ENCODE data around the gene TCF12.
A peak's percentile ranks its signal among the peaks of the same experiment; 100 is the strongest.

The TCF12 gene
- 91.8 to 105 (median 98.4) reads per million in 3 donors for total RNA-seq

DNA sequence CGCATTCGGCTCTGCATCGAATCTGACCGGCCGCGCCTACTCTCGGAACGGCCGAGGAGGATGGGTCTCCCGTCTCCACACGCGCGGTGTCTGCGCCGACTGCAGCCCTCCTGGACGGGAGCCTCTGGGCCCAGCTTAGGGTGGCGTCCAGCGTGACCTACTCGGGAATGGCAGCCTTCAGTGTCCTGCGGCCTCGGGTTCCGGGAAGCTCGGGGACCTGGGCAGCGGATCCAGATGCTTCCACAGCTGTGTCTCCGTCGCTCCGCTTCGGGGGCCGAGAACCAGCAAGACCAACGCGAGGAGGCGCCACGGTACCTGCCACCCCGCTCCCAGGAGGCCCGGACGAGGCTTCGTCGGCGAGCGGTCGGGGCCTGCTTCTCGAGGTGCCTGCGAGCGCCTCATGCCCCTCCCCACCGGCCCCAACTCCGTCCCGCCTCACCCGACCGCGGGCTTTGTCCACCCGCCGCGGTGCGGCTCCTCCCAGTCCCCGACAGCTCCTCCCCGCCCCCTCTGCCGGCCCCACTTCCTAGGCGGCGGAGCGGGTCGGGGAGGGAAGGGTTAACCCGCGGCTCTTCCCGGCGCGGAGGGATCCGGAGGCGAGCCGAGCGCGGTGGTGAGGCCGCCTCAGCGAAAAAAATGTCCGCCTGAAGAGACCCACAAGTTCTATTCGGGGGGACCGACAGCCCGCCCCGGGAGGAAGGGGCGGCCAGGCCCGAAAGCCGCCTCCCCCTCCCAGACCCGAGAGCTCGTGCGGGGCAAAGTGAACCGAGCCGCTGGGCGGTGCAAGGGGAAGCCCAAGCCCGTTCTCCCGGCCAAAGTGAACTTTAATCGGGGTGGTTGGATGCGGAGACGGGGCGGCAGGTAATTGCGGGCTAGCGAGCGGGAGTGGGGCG is at the start of gene TCF12:
Gene TCF12, plus strand, starts transcription at position 599 of the 893 bp plus-strand sequence. CDS start 1,270 bp downstream, outside the sequence.
- H3K9me3 ChIP-seq (ENCODE audit: control insufficient read depth, low read length): no peaks in the 10 kb centered on the region
- no peaks in the 10 kb centered on the region for H3K27me3 ChIP-seq (replicated peaks; ENCODE audit: control insufficient read depth, insufficient read depth, low read length, poor library complexity, severe bottlenecking)
- H3K27ac ChIP-seq (ENCODE audit: insufficient read depth, low read length, poor library complexity, severe bottlenecking): peak within 1 kb of the TSS; percentile 84
- H3K4me1 ChIP-seq (ENCODE audit: control insufficient read depth, insufficient read depth, low read length, poor library complexity, severe bottlenecking): peaks cover 13% of the 10 kb centered on the region
- peak; percentile 80 to 85 (median 80) for DNase-seq
- H3K4me3 ChIP-seq (ENCODE audit: insufficient read depth, low read depth, low read length, poor library complexity, severe bottlenecking): peak within 1 kb of the TSS; percentile 88
- H3K36me3 ChIP-seq (ENCODE audit: control insufficient read depth, insufficient read depth, low read length): peaks cover 7% of the 10 kb centered on the region

- Histone ChIP-seq H3K27me3 (replicated peaks; ENCODE audit: control insufficient read depth, insufficient read depth, low read length, poor library complexity, severe bottlenecking) (no peaks in the 10 kb centered on the region), H3K4me3 (ENCODE audit: insufficient read depth, low read depth, low read length, poor library complexity, severe bottlenecking) (no peak overlapping the region), H3K27ac (ENCODE audit: insufficient read depth, low read length, poor library complexity, severe bottlenecking) (no peak overlapping the region), H3K9me3 (ENCODE audit: control insufficient read depth, low read length) (no peaks in the 10 kb centered on the region), H3K4me1 (ENCODE audit: control insufficient read depth, insufficient read depth, low read length, poor library complexity, severe bottlenecking) (no peaks in the 10 kb centered on the region), H3K36me3 (ENCODE audit: control insufficient read depth, insufficient read depth, low read length) (no peaks in the 10 kb centered on the region)
- no peak for DNase-seq
These were observed 48.9 kb upstream of the TCF12 start for GRCh38 chr15:56869573-56869972.

GRCh38 chr15:56871185-56871584 is 47.3 kb upstream of the TCF12 start:
- no peak overlapping the region for H3K27ac ChIP-seq (ENCODE audit: insufficient read depth, low read length, poor library complexity, severe bottlenecking)
- no peaks in the 10 kb centered on the region for H3K9me3 ChIP-seq (ENCODE audit: control insufficient read depth, low read length)
- no peaks in the 10 kb centered on the region for H3K27me3 ChIP-seq (replicated peaks; ENCODE audit: control insufficient read depth, insufficient read depth, low read length, poor library complexity, severe bottlenecking)
- DNase-seq: no peak
- no peak overlapping the region for H3K4me3 ChIP-seq (ENCODE audit: insufficient read depth, low read depth, low read length, poor library complexity, severe bottlenecking)
- H3K4me1 ChIP-seq (ENCODE audit: control insufficient read depth, insufficient read depth, low read length, poor library complexity, severe bottlenecking): no peaks in the 10 kb centered on the region
- no peaks in the 10 kb centered on the region for H3K36me3 ChIP-seq (ENCODE audit: control insufficient read depth, insufficient read depth, low read length)

GRCh38 chr15:56871867-56872266 is 46.6 kb upstream of the TCF12 start:
- H3K27ac ChIP-seq (ENCODE audit: insufficient read depth, low read length, poor library complexity, severe bottlenecking): no peak overlapping the region
- no peaks in the 10 kb centered on the region for H3K27me3 ChIP-seq (replicated peaks; ENCODE audit: control insufficient read depth, insufficient read depth, low read length, poor library complexity, severe bottlenecking)
- no peaks in the 10 kb centered on the region for H3K36me3 ChIP-seq (ENCODE audit: control insufficient read depth, insufficient read depth, low read length)
- H3K4me3 ChIP-seq (ENCODE audit: insufficient read depth, low read depth, low read length, poor library complexity, severe bottlenecking): no peak overlapping the region
- DNase-seq: no peak
- H3K9me3 ChIP-seq (ENCODE audit: control insufficient read depth, low read length): no peaks in the 10 kb centered on the region
- no peaks in the 10 kb centered on the region for H3K4me1 ChIP-seq (ENCODE audit: control insufficient read depth, insufficient read depth, low read length, poor library complexity, severe bottlenecking)

- no peak for DNase-seq
- Histone ChIP-seq H3K27me3 (replicated peaks; ENCODE audit: control insufficient read depth, insufficient read depth, low read length, poor library complexity, severe bottlenecking) (no peaks in the 10 kb centered on the region), H3K36me3 (ENCODE audit: control insufficient read depth, insufficient read depth, low read length) (no peaks in the 10 kb centered on the region), H3K27ac (ENCODE audit: insufficient read depth, low read length, poor library complexity, severe bottlenecking) (no peak overlapping the region), H3K4me1 (ENCODE audit: control insufficient read depth, insufficient read depth, low read length, poor library complexity, severe bottlenecking) (no peaks in the 10 kb centered on the region), H3K9me3 (ENCODE audit: control insufficient read depth, low read length) (no peaks in the 10 kb centered on the region), H3K4me3 (ENCODE audit: insufficient read depth, low read depth, low read length, poor library complexity, severe bottlenecking) (no peak overlapping the region)
These were observed 41.0 kb upstream of the TCF12 start for GRCh38 chr15:56877255-56877970.

DNA sequence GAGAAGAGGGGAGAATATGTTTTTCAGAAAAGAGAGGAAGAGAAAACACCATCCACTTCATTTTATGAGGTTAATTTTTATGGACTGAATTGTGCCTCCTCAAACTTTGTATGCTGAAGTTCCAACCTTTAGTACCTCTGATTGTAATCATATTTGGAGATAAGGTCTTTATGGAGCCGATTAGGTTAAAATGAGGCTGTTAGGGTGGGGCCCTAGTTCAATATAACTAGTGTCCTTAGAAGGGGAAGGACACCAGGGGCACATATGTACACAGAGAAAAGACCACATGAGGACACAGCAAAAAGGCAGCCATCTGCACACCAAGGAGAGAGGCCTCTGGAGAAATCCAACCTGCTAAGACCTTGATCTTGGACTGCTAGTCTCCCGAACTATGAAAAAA is 38.9 kb upstream of the TCF12 start:
- Histone ChIP-seq H3K27ac (ENCODE audit: insufficient read depth, low read length, poor library complexity, severe bottlenecking) (no peak overlapping the region), H3K36me3 (ENCODE audit: control insufficient read depth, insufficient read depth, low read length) (no peaks in the 10 kb centered on the region), H3K9me3 (ENCODE audit: control insufficient read depth, low read length) (no peaks in the 10 kb centered on the region), H3K27me3 (replicated peaks; ENCODE audit: control insufficient read depth, insufficient read depth, low read length, poor library complexity, severe bottlenecking) (no peaks in the 10 kb centered on the region), H3K4me3 (ENCODE audit: insufficient read depth, low read depth, low read length, poor library complexity, severe bottlenecking) (no peak overlapping the region), H3K4me1 (ENCODE audit: control insufficient read depth, insufficient read depth, low read length, poor library complexity, severe bottlenecking) (no peaks in the 10 kb centered on the region)
- no peak for DNase-seq

GRCh38 chr15:56883088-56883487 is 35.4 kb upstream of the TCF12 start:
- no peaks in the 10 kb centered on the region for H3K9me3 ChIP-seq (ENCODE audit: control insufficient read depth, low read length)
- DNase-seq: no peak
- H3K4me3 ChIP-seq (ENCODE audit: insufficient read depth, low read depth, low read length, poor library complexity, severe bottlenecking): no peak overlapping the region
- H3K27ac ChIP-seq (ENCODE audit: insufficient read depth, low read length, poor library complexity, severe bottlenecking): no peak overlapping the region
- no peaks in the 10 kb centered on the region for H3K27me3 ChIP-seq (replicated peaks; ENCODE audit: control insufficient read depth, insufficient read depth, low read length, poor library complexity, severe bottlenecking)
- H3K4me1 ChIP-seq (ENCODE audit: control insufficient read depth, insufficient read depth, low read length, poor library complexity, severe bottlenecking): peaks cover 6% of the 10 kb centered on the region
- H3K36me3 ChIP-seq (ENCODE audit: control insufficient read depth, insufficient read depth, low read length): no peaks in the 10 kb centered on the region

GRCh38 chr15:56886363-56886931 is 32.0 kb upstream of the TCF12 start:
- Histone ChIP-seq H3K36me3 (ENCODE audit: control insufficient read depth, insufficient read depth, low read length) (no peaks in the 10 kb centered on the region), H3K4me1 (ENCODE audit: control insufficient read depth, insufficient read depth, low read length, poor library complexity, severe bottlenecking) (peaks cover 10% of the 10 kb centered on the region), H3K4me3 (ENCODE audit: insufficient read depth, low read depth, low read length, poor library complexity, severe bottlenecking) (peak overlapping the region; percentile 77), H3K27me3 (replicated peaks; ENCODE audit: control insufficient read depth, insufficient read depth, low read length, poor library complexity, severe bottlenecking) (no peaks in the 10 kb centered on the region), H3K27ac (ENCODE audit: insufficient read depth, low read length, poor library complexity, severe bottlenecking) (peak overlapping the region; percentile 81), H3K9me3 (ENCODE audit: control insufficient read depth, low read length) (no peaks in the 10 kb centered on the region)
- no peak for DNase-seq

DNA sequence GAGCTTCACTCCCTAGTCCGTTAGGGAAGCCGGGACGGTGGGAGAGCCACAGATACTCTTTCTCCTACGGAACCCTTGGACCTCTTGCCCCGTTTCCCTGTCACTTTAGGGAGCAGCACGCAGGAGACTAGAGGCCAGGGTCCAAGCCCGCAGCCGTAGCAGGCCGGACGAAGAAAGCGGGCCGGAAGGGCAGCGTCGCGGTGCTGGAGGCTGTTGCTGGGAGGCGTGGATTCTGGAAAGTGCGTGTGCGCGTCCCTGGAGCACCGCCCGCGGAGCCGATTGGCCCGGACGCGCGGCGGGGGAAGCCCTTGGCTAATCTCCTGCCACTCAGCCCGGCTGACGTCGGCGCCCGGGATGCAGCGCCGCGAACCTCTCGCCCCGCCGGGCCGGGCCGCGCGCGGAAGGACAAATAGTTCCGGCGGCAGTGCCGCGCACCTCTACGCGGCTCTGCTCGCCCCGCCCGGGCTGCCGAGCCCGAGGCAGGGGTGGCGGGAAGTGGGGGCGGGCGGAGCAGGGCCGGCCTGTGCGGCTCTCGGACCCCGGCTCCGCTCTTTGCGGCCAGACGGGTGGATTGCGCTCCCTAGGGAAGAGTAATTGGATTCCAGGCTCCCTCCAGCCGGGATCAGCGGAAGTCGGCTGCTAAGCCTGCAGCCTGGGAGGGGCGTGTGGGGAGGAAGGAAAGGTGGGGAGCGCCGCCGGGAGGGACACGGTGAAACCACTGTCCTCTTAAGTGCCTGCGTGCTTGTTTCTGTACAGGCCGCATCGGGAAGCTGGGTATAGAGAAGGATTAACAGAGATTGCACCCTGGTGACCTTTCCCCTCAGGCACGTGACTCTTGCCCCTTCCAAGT is 31.3 kb upstream of the TCF12 start:
- Histone ChIP-seq H3K4me1 (ENCODE audit: control insufficient read depth, insufficient read depth, low read length, poor library complexity, severe bottlenecking) (peaks cover 10% of the 10 kb centered on the region), H3K4me3 (ENCODE audit: insufficient read depth, low read depth, low read length, poor library complexity, severe bottlenecking) (peak overlapping the region; percentile 77)

More for the DNA sequence above, 31.3 kb upstream of the TCF12 start:
- Histone ChIP-seq H3K27me3 (replicated peaks; ENCODE audit: control insufficient read depth, insufficient read depth, low read length, poor library complexity, severe bottlenecking) (no peaks in the 10 kb centered on the region), H3K36me3 (ENCODE audit: control insufficient read depth, insufficient read depth, low read length) (no peaks in the 10 kb centered on the region), H3K9me3 (ENCODE audit: control insufficient read depth, low read length) (no peaks in the 10 kb centered on the region), H3K27ac (ENCODE audit: insufficient read depth, low read length, poor library complexity, severe bottlenecking) (peak overlapping the region; percentile 81)
- peak; percentile 70 to 75 (median 72) for DNase-seq
